Ishikawa (cell line): ENCODE measurements around the gene ZNF609.

Experiments used
- CEBPB ChIP-seq: IDR thresholded peaks from 2 replicates; pipeline ENCODE4 v1.6.1; 2012
- EGR1 ChIP-seq: IDR thresholded peaks from 2 replicates; pipeline ENCODE4 v1.6.1; 2012
- RAD21 ChIP-seq: IDR thresholded peaks from 2 replicates; pipeline ENCODE4 v1.6.1; 2012; ENCODE audit warnings: low read depth
- TEAD4 ChIP-seq: IDR thresholded peaks from 2 replicates; pipeline ENCODE4 v1.6.1; 2012
- YY1 ChIP-seq: IDR thresholded peaks from 2 replicates; pipeline ENCODE4 v1.6.1; 2012; ENCODE audit warnings: low read depth

- no peak for TF ChIP-seq EGR1
- no peak for TF ChIP-seq YY1
- no peak for TF ChIP-seq CEBPB
- TF ChIP-seq TEAD4 = no peak
- TF ChIP-seq RAD21 = no peak
These were observed 234.4 kb downstream of the ZNF609 start for GRCh38 chr15:64694816-64695215.
